ENCODE results near the gene PDS5A. TPM values are rescaled to one million over a fixed set of nuclear protein-coding genes. Genes with fewer than 3 reads are reported as not detected.
A peak's percentile ranks its signal among the peaks of the same experiment; 100 is the strongest.
"Not testable (repeated sequence)": the region's sequence is repeated elsewhere in the genome, so short reads cannot be mapped to it uniquely, and the experiment has no call there.

Gene PDS5A
- polyA plus RNA-seq, 3 donors: 14.2 to 19.4 (median 17.7) TPM

GRCh38 chr4:39994406-39994805 is 16.7 kb upstream of the PDS5A start:
- no peaks in the 10 kb centered on the region for H3K27me3 ChIP-seq (ENCODE audit: control insufficient read depth in 2 of 2, insufficient read depth in 2 of 2, low read length in 2 of 2)
- no peak overlapping the region for H2AFZ ChIP-seq (ENCODE audit: insufficient read depth, low read depth, low read length, poor library complexity, severe bottlenecking)
- peaks cover 0 to 4% (median 4%) of the 10 kb centered on the region in 3 donors for H3K27me3 Mint-ChIP-seq (ENCODE audit: low read depth in 3 of 3)
- no peak overlapping the region for H3K4me3 Mint-ChIP-seq
- no peak for TF ChIP-seq CTCF (IDR thresholded peaks at IDR 0.05)
- no peaks in the 10 kb centered on the region for H3K36me3 Mint-ChIP-seq
- DNase-seq: peak in 2 of 3 donors; percentile 48 to 61
- H3K4me2 ChIP-seq (replicated peaks; ENCODE audit: extremely low read depth, low read length, poor library complexity, severe bottlenecking): no peak overlapping the region
- no peak overlapping the region for H3K4me3 ChIP-seq (replicated peaks in 1 of 3; ENCODE audit: low read depth in 2 of 3, low read length in 3 of 3)
- peaks cover 0 to 2% (median 0%) of the 10 kb centered on the region in 7 donors for H3K9me3 Mint-ChIP-seq
- no peak overlapping the region for H3K27ac ChIP-seq (ENCODE audit: low read depth in 1 of 2, low read length in 2 of 2)
- H3K27ac Mint-ChIP-seq: peak overlapping the region in 2 of 7 donors; percentile 17 to 74
- H3K4me1 ChIP-seq (ENCODE audit: control insufficient read depth in 1 of 2, insufficient read depth in 2 of 2, low read length in 2 of 2): peaks cover 5 to 9% of the 10 kb centered on the region in 2 donors
- H3K79me2 ChIP-seq (ENCODE audit: insufficient read depth, low read length): no peaks in the 10 kb centered on the region
- H4K20me1 ChIP-seq (ENCODE audit: insufficient read depth, low read length): no peaks in the 10 kb centered on the region
- H3K36me3 ChIP-seq (replicated peaks in 1 of 2; ENCODE audit: control insufficient read depth in 1 of 2, insufficient read depth in 2 of 2, low read length in 2 of 2): no peaks in the 10 kb centered on the region
- H3K4me1 Mint-ChIP-seq: peaks cover 13% of the 10 kb centered on the region
- intact Hi-C loops (cut with micrococcal nuclease): no loop called here
- no CpG with 5 or more reads among the region's 1 CpG for WGBS (ENCODE audit: insufficient coverage)
- H3K9ac ChIP-seq (ENCODE audit: insufficient read depth, low read length, poor library complexity, severe bottlenecking): no peak overlapping the region
- no peaks in the 10 kb centered on the region for H3K9me3 ChIP-seq (replicated peaks in 1 of 2; ENCODE audit: control insufficient read depth in 1 of 2, insufficient read depth in 1 of 2, low read length in 2 of 2)

- H3K9me3 ChIP-seq (replicated peaks in 1 of 2; ENCODE audit: control insufficient read depth in 1 of 2, insufficient read depth in 1 of 2, low read length in 2 of 2); H3K9ac ChIP-seq (ENCODE audit: insufficient read depth, low read length, poor library complexity, severe bottlenecking); H3K27me3 ChIP-seq (ENCODE audit: control insufficient read depth in 2 of 2, insufficient read depth in 2 of 2, low read length in 2 of 2); DNase-seq; H4K20me1 ChIP-seq (ENCODE audit: insufficient read depth, low read length); H3K4me3 Mint-ChIP-seq; H3K4me3 ChIP-seq (replicated peaks in 1 of 3; ENCODE audit: low read depth in 2 of 3, low read length in 3 of 3); H3K27me3 Mint-ChIP-seq (ENCODE audit: low read depth in 3 of 3); H3K36me3 ChIP-seq (replicated peaks in 1 of 2; ENCODE audit: control insufficient read depth in 1 of 2, insufficient read depth in 2 of 2, low read length in 2 of 2); H2AFZ ChIP-seq (ENCODE audit: insufficient read depth, low read depth, low read length, poor library complexity, severe bottlenecking); H3K36me3 Mint-ChIP-seq; H3K4me1 ChIP-seq (ENCODE audit: control insufficient read depth in 1 of 2, insufficient read depth in 2 of 2, low read length in 2 of 2); H3K4me1 Mint-ChIP-seq; H3K4me2 ChIP-seq (replicated peaks; ENCODE audit: extremely low read depth, low read length, poor library complexity, severe bottlenecking); H3K9me3 Mint-ChIP-seq; H3K27ac ChIP-seq (ENCODE audit: low read depth in 1 of 2, low read length in 2 of 2); H3K79me2 ChIP-seq (ENCODE audit: insufficient read depth, low read length); intact Hi-C loops (cut with micrococcal nuclease): not testable (repeated sequence)
- 100% methylated on average over 1 of the region's 4 CpGs for WGBS (ENCODE audit: insufficient coverage)
- H3K27ac Mint-ChIP-seq: peak overlapping the region in 1 of 7 donors; percentile 30
These were observed 11.7 kb upstream of the PDS5A start for GRCh38 chr4:39989381-39989780.
